Karpas-422 (cell line): Measurements from ENCODE around the gene TMEM234. TPM values are rescaled to one million over a fixed set of nuclear protein-coding genes. Genes with fewer than 3 reads are reported as not detected.
"Not testable (repeated sequence)": the region's sequence is repeated elsewhere in the genome, so short reads cannot be mapped to it uniquely, and the experiment has no call there.

ENCODE experiments used
- DNase-seq: peaks from one replicate; pipeline ENCODE4 v3.0.0-alpha.2; 2015
- H2AFZ ChIP-seq: fragments of 200-600 bp; sonication (generic); 2 replicates; pipeline ENCODE4 v1.6.1; 2014; ENCODE audit warnings: antibody characterized with exemption, low read length, mixed read lengths
- H3K27ac ChIP-seq: fragments of 200-600 bp; sonication (generic); 2 replicates; pipeline ENCODE4 v1.5.1; 2014; ENCODE audit warnings: mild to moderate bottlenecking, low read length, moderate library complexity
- H3K27me3 ChIP-seq: fragments of 200-600 bp; sonication (generic); 2 replicates; pipeline ENCODE4 v1.6.1; 2014; ENCODE audit warnings: low read length, mixed read lengths
- H3K36me3 ChIP-seq: fragments of 200-600 bp; sonication (generic); 2 replicates; pipeline ENCODE4 v1.6.1; 2014; ENCODE audit warnings: low read length, mixed read lengths; ENCODE audit not compliant: insufficient read depth
- H3K4me1 ChIP-seq: fragments of 200-600 bp; sonication (generic); 2 replicates; pipeline ENCODE4 v1.6.1; 2014; ENCODE audit warnings: mild to moderate bottlenecking, low read length, mixed read lengths
- H3K4me2 ChIP-seq: fragments of 200-600 bp; sonication (generic); 2 replicates; pipeline ENCODE4 v1.6.1; 2014; ENCODE audit warnings: low read length, low read depth, mild to moderate bottlenecking; ENCODE audit not compliant: poor library complexity, severe bottlenecking
- H3K4me3 ChIP-seq: fragments of 200-600 bp; sonication (generic); 2 replicates; pipeline ENCODE4 v1.5.1; 2014; ENCODE audit warnings: mild to moderate bottlenecking, antibody characterized with exemption, low read length, mixed read lengths
- H3K79me2 ChIP-seq: fragments of 200-600 bp; sonication (generic); 2 replicates; pipeline ENCODE4 v1.6.1; 2014; ENCODE audit warnings: mild to moderate bottlenecking, low read length, mixed read lengths
- H3K9ac ChIP-seq: fragments of 200-600 bp; sonication (generic); 2 replicates; pipeline ENCODE4 v1.6.0; 2014; ENCODE audit warnings: low read length
- H3K9me2 ChIP-seq: fragments of 200-600 bp; sonication (generic), shearing (Covaris generic); replicated peaks from 2 replicates; pipeline ENCODE4 v1.6.0; 2014; ENCODE audit warnings: mild to moderate bottlenecking, low read length, moderate library complexity; ENCODE audit not compliant: insufficient read depth
- H3K9me3 ChIP-seq: fragments of 300-700, 200-600 bp; sonication (generic); 2 replicates; pipeline ENCODE4 v1.6.1; 2014; ENCODE audit warnings: low read length, mixed read lengths
- H4K20me1 ChIP-seq: fragments of 200-600 bp; sonication (generic); 2 replicates; pipeline ENCODE4 v1.6.1; 2014; ENCODE audit warnings: mild to moderate bottlenecking, antibody characterized with exemption, low read length, low read depth; ENCODE audit not compliant: insufficient read depth
- total RNA-seq: library from RNA; depleted of rRNA; stranded (reverse); fragments of >200 nt; shearing (Covaris generic); gene quantifications from 2 replicates; pipeline ENCODE4 v1.2.3, GENCODE V29; 2014; ENCODE audit warnings: low replicate concordance; rRNA removed

The TMEM234 gene
- total RNA-seq: 11.2 and 11.6 TPM in 2 replicates

DNA sequence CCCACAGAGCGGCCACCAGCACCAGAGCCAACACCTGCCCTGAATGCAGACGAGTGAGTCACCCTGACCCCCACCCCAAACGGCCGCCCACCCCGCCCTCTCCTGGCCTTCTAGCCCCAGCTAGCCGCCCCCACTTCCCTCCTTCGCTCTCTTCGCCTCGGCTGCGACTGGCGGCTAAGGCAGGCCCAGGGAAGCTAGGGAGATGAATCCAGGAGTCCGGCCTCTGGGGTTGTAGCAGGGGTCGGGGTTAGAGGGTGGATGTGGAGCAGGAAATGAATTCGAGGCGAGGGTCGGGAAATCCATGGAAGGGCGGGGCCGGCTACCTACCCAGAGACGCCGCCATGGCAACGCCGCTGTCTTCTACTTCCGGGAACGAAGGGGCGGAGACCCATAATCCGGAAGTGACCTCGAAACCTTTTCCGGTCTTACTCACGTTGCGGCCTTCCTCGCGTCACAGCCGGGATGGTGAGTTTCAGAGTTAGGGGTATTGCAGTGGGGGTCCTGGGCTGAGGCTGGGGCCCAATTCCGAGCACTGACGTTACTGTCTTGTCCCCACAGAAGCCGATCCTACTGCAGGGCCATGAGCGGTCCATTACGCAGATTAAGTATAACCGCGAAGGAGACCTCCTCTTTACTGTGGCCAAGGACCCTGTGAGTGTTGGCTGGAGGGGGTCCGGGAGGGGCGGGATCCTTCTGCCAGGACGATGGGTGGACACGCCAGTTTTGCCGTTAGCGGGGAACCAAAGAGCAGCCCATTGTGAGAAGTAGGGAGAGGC is at the start of gene TMEM234, which contains the start of gene EIF3I:
Gene TMEM234, minus strand, starts transcription at position 374 of the 776 bp plus-strand sequence. Its CDS starts 31 bp downstream, at position 343.
Gene EIF3I, plus strand, starts transcription at position 428 of the 776 bp plus-strand sequence. Its CDS starts 35 bp downstream, at position 463.
- Histone ChIP-seq H3K27ac (peak within 1 kb of the TSS; percentile 53; the same call in 1 of the 2 replicates), H4K20me1 (no peaks in the 10 kb centered on the region), H3K27me3 (no peaks in the 10 kb centered on the region), H3K9me3 (no peaks in the 10 kb centered on the region), H3K4me1 (peaks cover 33% of the 10 kb centered on the region), H3K4me2 (peak within 1 kb of the TSS; percentile 79), H2AFZ (peak within 1 kb of the TSS; percentile 44; the same call in 1 of the 2 replicates), H3K9ac (peak within 1 kb of the TSS; percentile 95), H3K36me3 (peaks cover 12% of the 10 kb centered on the region; the same call in 1 of the 2 replicates), H3K79me2 (peaks cover 35% of the 10 kb centered on the region), H3K4me3 (peak within 1 kb of the TSS; percentile 94), H3K9me2 (no peaks in the 10 kb centered on the region)
- peak; percentile 97 for DNase-seq

DNA sequence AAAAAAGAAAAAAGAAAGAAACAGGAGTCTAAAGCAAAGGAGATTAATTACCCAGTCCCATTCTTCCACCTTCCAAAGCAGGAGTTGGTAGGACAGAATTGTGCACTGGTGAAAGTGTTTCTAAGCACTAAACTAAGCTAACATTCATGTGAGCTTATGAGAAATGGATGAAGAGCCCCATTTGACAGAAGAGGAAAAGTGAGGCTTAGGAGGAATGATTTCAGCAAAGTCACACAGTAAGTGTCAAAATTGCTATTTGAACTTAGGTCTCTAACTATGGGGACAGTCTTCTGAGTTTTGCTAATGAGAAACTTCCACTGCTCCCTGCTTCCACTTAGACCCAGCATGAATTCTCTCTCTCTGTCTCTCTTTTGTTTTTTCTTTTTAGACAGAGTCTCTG is 47.6 kb upstream of the TMEM234 start:
- H4K20me1 ChIP-seq: no peaks in the 10 kb centered on the region
- no peak for DNase-seq
- H3K4me2 ChIP-seq: no peak overlapping the region
- no peaks in the 10 kb centered on the region for H3K9me3 ChIP-seq
- no peak overlapping the region for H3K9ac ChIP-seq
- no peak overlapping the region for H3K27ac ChIP-seq
- no peaks in the 10 kb centered on the region for H3K27me3 ChIP-seq
- no peak overlapping the region for H2AFZ ChIP-seq
- H3K9me2 ChIP-seq: no peaks in the 10 kb centered on the region
- no peaks in the 10 kb centered on the region for H3K79me2 ChIP-seq
- H3K4me3 ChIP-seq: no peak overlapping the region
- no peaks in the 10 kb centered on the region for H3K36me3 ChIP-seq
- peaks cover 25% of the 10 kb centered on the region for H3K4me1 ChIP-seq

DNA sequence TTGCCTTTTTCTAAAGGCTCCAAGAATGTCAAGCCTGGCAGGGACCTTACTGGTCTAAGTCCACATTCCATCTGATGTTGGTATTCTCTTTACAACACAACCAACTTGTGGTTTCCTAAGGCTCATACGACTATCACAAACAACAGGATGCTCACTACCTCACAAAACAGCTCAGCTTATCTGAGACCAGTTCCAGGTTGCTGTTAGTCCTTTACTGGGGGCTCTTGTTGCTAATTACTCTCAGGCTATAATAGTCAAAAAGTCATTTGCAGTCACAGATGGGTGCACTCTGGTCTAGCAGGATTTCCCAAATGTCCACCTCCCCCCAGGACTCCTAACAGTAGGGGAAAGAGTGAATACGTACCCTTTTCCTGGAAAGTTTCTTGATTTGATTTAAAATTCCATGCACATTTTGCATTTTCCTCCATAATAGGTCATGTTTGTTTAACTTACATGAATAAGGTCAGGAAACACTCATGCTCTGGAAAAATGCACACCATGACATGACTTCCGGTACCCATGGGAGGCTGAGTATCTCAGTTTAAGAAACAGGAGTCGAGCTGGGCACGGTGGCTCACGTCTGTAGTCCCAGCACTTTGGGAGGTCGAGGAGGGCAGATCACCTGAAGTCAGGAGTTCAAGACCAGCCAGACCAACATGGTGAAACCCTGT is 44.9 kb upstream of the TMEM234 start:
- Histone ChIP-seq H2AFZ (no peak overlapping the region), H3K9me2 (no peaks in the 10 kb centered on the region), H4K20me1 (no peaks in the 10 kb centered on the region), H3K27ac (no peak overlapping the region), H3K79me2 (no peaks in the 10 kb centered on the region), H3K4me3 (no peak overlapping the region), H3K9me3 (no peaks in the 10 kb centered on the region), H3K9ac (no peak overlapping the region), H3K27me3 (no peaks in the 10 kb centered on the region), H3K4me2 (no peak overlapping the region), H3K4me1 (peaks cover 29% of the 10 kb centered on the region), H3K36me3 (no peaks in the 10 kb centered on the region)
- DNase-seq: no peak

DNA sequence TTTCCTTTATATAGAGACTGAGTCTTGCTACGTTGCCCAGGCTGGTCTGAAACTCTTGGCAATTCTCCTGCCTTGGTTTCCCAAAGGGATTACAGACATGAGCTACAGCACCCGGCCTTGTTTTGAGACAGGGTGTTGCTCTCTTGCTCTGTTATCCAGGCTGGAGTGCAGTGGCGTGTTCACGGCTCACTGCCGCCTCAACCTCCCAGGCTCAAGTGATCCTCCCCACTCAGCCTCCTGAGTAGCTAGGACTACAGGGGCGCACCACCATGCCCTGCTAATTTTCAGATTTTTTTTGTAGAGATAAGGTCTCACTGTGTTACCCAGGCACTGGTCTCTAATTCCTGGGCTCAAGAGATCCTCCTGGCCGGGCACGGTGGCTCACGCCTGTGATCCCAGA is 43.7 kb upstream of the TMEM234 start:
- Histone ChIP-seq H3K4me3 (no peak overlapping the region), H3K4me2 (no peak overlapping the region), H3K79me2 (no peaks in the 10 kb centered on the region), H3K9me3 (no peaks in the 10 kb centered on the region), H3K27ac (no peak overlapping the region), H2AFZ (no peak overlapping the region), H3K4me1 (peaks cover 29% of the 10 kb centered on the region), H3K9me2 (no peaks in the 10 kb centered on the region), H3K27me3 (no peaks in the 10 kb centered on the region), H4K20me1 (no peaks in the 10 kb centered on the region), H3K9ac (no peak overlapping the region), H3K36me3 (no peaks in the 10 kb centered on the region)
- no peak for DNase-seq

DNA sequence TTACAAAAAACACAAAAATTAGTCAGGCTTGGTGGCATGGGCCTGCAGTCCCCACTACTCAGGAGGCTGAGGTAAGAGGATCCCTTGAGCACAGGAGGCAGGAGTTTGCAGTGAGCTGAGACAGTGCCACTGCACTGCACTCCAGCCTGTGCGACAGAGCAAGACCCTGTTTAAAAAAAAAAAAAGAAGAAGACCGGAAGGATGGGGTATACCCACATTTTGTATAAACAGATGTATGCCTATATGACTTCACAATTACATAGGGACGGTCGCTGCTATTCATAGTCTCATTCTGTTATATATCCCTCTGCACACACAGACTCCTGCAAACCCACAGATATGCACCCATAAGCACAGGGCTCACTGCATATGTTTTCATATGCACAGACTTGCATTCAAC is 41.6 kb upstream of the TMEM234 start:
- no peaks in the 10 kb centered on the region for H3K27me3 ChIP-seq
- H4K20me1 ChIP-seq: no peaks in the 10 kb centered on the region
- peak overlapping the region; percentile 39; the same call in 1 of the 2 replicates for H3K9ac ChIP-seq
- peak overlapping the region; percentile 66 for H3K4me2 ChIP-seq
- H3K79me2 ChIP-seq: no peaks in the 10 kb centered on the region
- peak overlapping the region; percentile 30; the same call in 1 of the 2 replicates for H3K4me3 ChIP-seq
- peak; percentile 79 for DNase-seq
- no peaks in the 10 kb centered on the region for H3K36me3 ChIP-seq
- no peaks in the 10 kb centered on the region for H3K9me3 ChIP-seq
- H3K4me1 ChIP-seq: peaks cover 29% of the 10 kb centered on the region
- peak overlapping the region; percentile 38 for H2AFZ ChIP-seq
- H3K27ac ChIP-seq: peak overlapping the region; percentile 72
- no peaks in the 10 kb centered on the region for H3K9me2 ChIP-seq

DNA sequence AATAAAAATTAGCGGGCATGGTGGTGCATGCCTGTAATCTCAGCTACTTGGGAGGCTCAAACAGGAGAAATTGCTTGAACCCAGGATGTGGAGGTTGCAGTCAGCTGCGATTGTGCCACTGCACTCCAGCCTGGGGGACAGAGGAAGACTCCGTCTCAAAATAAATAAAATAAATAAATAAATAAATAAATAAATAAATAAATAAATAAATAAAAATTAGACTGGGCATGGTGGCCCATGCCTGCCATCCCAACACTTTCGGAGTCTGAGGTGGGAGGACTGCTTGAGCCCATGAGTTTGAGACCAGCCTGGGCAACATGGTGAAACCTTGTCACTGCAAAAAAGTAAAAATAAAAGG is 41.1 kb upstream of the TMEM234 start:
- H3K9me3 ChIP-seq, H3K79me2 ChIP-seq, H3K9ac ChIP-seq, H4K20me1 ChIP-seq, H3K27me3 ChIP-seq, DNase-seq, H3K9me2 ChIP-seq, H3K4me3 ChIP-seq, H3K36me3 ChIP-seq, H2AFZ ChIP-seq: not testable (repeated sequence)
- H3K4me2 ChIP-seq: peak overlapping the region; percentile 66
- H3K4me1 ChIP-seq: peaks cover 29% of the 10 kb centered on the region
- peak overlapping the region; percentile 72; the same call in 1 of the 2 replicates for H3K27ac ChIP-seq

DNA sequence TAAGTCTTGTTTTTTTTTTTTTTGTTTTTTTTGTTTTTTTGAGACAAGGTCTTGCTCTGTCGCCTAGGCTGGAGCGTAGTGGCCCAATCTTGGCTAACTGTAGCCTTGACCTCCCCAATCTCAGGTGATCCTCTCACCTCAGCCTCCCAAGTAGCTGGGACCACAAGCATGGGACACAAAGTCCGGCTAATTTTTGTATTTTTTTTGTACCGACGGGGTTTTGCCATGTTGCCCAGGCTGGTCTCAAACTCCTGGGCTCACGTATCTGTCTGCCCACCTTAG is 35.0 kb upstream of the TMEM234 start:
- Histone ChIP-seq H3K4me3 (no peak overlapping the region), H3K9me3 (no peaks in the 10 kb centered on the region), H3K4me2 (no peak overlapping the region), H3K9me2 (no peaks in the 10 kb centered on the region), H3K9ac (no peak overlapping the region), H3K27me3 (no peaks in the 10 kb centered on the region), H4K20me1 (no peaks in the 10 kb centered on the region), H3K36me3 (no peaks in the 10 kb centered on the region), H2AFZ (no peak overlapping the region), H3K4me1 (peaks cover 41% of the 10 kb centered on the region), H3K79me2 (no peaks in the 10 kb centered on the region), H3K27ac (no peak overlapping the region)
- no peak for DNase-seq

DNA sequence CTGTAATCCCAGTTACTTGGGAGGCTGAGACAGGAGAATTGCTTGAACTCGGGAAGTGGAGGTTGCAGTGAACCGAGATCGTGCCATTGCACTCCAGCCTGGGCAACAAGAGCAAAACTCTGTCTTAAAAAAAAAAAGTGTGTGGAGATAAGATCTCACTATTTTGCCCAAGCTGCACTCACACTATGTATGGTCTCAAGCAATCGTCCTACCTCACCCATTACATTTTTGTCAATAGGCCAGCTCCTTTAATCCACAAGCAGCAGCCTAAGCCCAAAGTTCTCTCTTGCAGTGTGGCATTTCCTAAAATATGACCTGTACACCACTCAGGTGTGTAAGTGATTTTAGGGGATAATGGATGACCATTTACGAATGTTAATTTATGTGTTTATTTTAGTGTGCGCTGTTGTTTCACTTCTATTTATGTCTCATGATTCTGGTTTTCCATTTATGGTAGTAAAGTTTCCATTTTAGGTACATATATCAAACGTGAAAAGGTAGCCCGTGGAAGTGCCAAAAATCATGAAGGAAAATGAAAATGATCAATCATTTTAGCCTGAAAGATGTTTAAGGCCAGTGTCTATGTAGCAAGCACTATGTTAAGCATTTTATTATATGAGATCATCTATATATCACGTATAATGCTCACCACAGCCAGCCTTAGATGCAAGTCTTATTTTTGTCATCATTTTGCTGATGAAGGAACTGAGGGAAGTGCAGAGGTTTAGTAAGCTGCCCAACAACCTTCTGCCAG is 34.5 kb upstream of the TMEM234 start:
- no peak for DNase-seq
- Histone ChIP-seq H3K27ac (no peak overlapping the region), H3K79me2 (no peaks in the 10 kb centered on the region), H4K20me1 (no peaks in the 10 kb centered on the region), H3K4me3 (no peak overlapping the region), H3K9ac (no peak overlapping the region), H2AFZ (no peak overlapping the region), H3K4me2 (no peak overlapping the region), H3K36me3 (no peaks in the 10 kb centered on the region), H3K9me2 (no peaks in the 10 kb centered on the region), H3K4me1 (peaks cover 46% of the 10 kb centered on the region), H3K9me3 (no peaks in the 10 kb centered on the region), H3K27me3 (no peaks in the 10 kb centered on the region)
